Keratinocyte (primary cell): Measurements from ENCODE around the gene ECHS1. TPM values are rescaled to one million over a fixed set of nuclear protein-coding genes. Genes with fewer than 3 reads are reported as not detected.
"Not testable (repeated sequence)": the region's sequence is repeated elsewhere in the genome, so short reads cannot be mapped to it uniquely, and the experiment has no call there.

ENCODE experiments used
- DNase-seq: peaks from one replicate; pipeline ENCODE4 v3.0.0-alpha.2; 2011; ENCODE audit warnings: low read depth, missing footprints, low spot score
- FAIRE-seq: peaks from 2 replicates; lab custom pipeline; 2011; peaks lifted over from hg19 to GRCh38; lab: Jason Lieb, UNC
- H2AFZ ChIP-seq: 2 replicates; pipeline ENCODE4 v1.6.0; 2012; ENCODE audit warnings: low read length, control low read depth, inconsistent platforms; ENCODE audit not compliant: control insufficient read depth
- H3K27ac ChIP-seq: 2 replicates; pipeline ENCODE4 v1.5.1; 2011; ENCODE audit warnings: low read length; ENCODE audit not compliant: control insufficient read depth, insufficient read depth
- H3K27me3 ChIP-seq: 3 replicates; pipeline ENCODE4 v1.6.0; 2011; ENCODE audit warnings: low read length; ENCODE audit not compliant: control insufficient read depth, insufficient read depth; ENCODE audit errors: extremely low read depth
- H3K36me3 ChIP-seq, 2 experiments: 2 replicates in 1 of 2; 3 replicates in 1 of 2; pipeline ENCODE4 v1.5.1; 2011; ENCODE audit warnings: low read length in 2 of 2, mild to moderate bottlenecking in 1 of 2; ENCODE audit not compliant: control insufficient read depth in 2 of 2, insufficient read depth in 2 of 2; ENCODE audit errors: extremely low read depth in 1 of 2
- H3K4me1 ChIP-seq: 3 replicates; pipeline ENCODE4 v1.5.1; 2011; ENCODE audit warnings: low read length; ENCODE audit not compliant: control insufficient read depth, insufficient read depth; ENCODE audit errors: extremely low read depth
- H3K4me2 ChIP-seq: 3 replicates; pipeline ENCODE4 v1.6.0; 2011; ENCODE audit warnings: low read depth, low read length; ENCODE audit not compliant: control insufficient read depth, insufficient read depth; ENCODE audit errors: extremely low read depth
- H3K4me3 ChIP-seq, 3 experiments: fragments of 200-600 bp in 1 of 3; sonication (generic) in 1 of 3; 2 replicates in 2 of 3; 3 replicates in 1 of 3; pipeline ENCODE4 v1.5.1; 2011 to 2016; ENCODE audit warnings: low read length in 3 of 3, mild to moderate bottlenecking in 3 of 3, control low read depth in 2 of 3, inconsistent platforms in 1 of 3, low read depth in 1 of 3, mixed read lengths in 1 of 3, mixed run types in 1 of 3, moderate library complexity in 1 of 3; ENCODE audit not compliant: control insufficient read depth in 2 of 3, insufficient read depth in 2 of 3; ENCODE audit errors: extremely low read depth in 1 of 3
- H3K79me2 ChIP-seq: 2 replicates; pipeline ENCODE4 v1.6.0; 2012; ENCODE audit warnings: low read length; ENCODE audit not compliant: control insufficient read depth, insufficient read depth
- H3K9ac ChIP-seq: 3 replicates; pipeline ENCODE4 v1.6.0; 2011; ENCODE audit warnings: low read length; ENCODE audit not compliant: control insufficient read depth, insufficient read depth; ENCODE audit errors: extremely low read depth
- H3K9me1 ChIP-seq: 3 replicates; pipeline ENCODE4 v1.6.0; 2011; ENCODE audit warnings: low read length; ENCODE audit not compliant: control insufficient read depth, insufficient read depth; ENCODE audit errors: extremely low read depth
- H3K9me3 ChIP-seq: 2 replicates; pipeline ENCODE4 v1.5.1; 2012; ENCODE audit warnings: low read depth, low read length; ENCODE audit not compliant: control insufficient read depth
- H4K20me1 ChIP-seq: 3 replicates; pipeline ENCODE4 v1.6.0; 2011; ENCODE audit warnings: low read length; ENCODE audit not compliant: control insufficient read depth, insufficient read depth; ENCODE audit errors: extremely low read depth
- EZH2 ChIP-seq: IDR thresholded peaks from one replicate; pipeline ENCODE4 v1.6.1; 2012; ENCODE audit warnings: inconsistent platforms, mild to moderate bottlenecking, low read length, moderate library complexity
- dilution Hi-C: fragments of 300-500 bp; cut with MboI; formaldehyde crosslinking; loops from one replicate; pipeline ENCODE4 v1.7.0; 2020; ENCODE audit warnings: low sequenced_read_pairs; ENCODE audit not compliant: extremely low pct_ligation_motif_present
- polyA plus RNA-seq, 5 experiments: library from polyadenylated mRNA; depleted of rRNA in 3 of 5; stranded (reverse) in 3 of 5; stranded (forward) in 1 of 5; unstranded in 1 of 5; fragments of >200 nt; gene quantifications; 1 replicate in 1 of 5; 2 replicates in 3 of 5; 3 replicates in 1 of 5; pipeline versions ENCODE4 v1.2.1 to v1.2.3, GENCODE V29; 2011 to 2012; ENCODE audit warnings: missing spikeins in 2 of 5, low read depth in 1 of 5, low replicate concordance in 1 of 5
- TF ChIP-seq, protein P1 (sequence below), 3 experiments: IDR thresholded peaks in 1 of 3; conservative IDR thresholded peaks in 1 of 3; optimal IDR thresholded peaks in 1 of 3; 2 replicates in 2 of 3; 3 replicates in 1 of 3; pipeline versions ENCODE3 to v1.5.1; 2011; ENCODE audit warnings: low read length in 3 of 3, mild to moderate bottlenecking in 3 of 3, moderate library complexity in 2 of 3, control low read depth in 1 of 3, inconsistent platforms in 1 of 3; ENCODE audit not compliant: insufficient read depth in 2 of 3; ENCODE audit errors: extremely low read depth in 1 of 3

The ECHS1 gene
- polyA plus RNA-seq, 1 donor (not counting 4 experiments of a cell fraction or from before 2014, with no cell fraction given): 27.1 TPM

DNA sequence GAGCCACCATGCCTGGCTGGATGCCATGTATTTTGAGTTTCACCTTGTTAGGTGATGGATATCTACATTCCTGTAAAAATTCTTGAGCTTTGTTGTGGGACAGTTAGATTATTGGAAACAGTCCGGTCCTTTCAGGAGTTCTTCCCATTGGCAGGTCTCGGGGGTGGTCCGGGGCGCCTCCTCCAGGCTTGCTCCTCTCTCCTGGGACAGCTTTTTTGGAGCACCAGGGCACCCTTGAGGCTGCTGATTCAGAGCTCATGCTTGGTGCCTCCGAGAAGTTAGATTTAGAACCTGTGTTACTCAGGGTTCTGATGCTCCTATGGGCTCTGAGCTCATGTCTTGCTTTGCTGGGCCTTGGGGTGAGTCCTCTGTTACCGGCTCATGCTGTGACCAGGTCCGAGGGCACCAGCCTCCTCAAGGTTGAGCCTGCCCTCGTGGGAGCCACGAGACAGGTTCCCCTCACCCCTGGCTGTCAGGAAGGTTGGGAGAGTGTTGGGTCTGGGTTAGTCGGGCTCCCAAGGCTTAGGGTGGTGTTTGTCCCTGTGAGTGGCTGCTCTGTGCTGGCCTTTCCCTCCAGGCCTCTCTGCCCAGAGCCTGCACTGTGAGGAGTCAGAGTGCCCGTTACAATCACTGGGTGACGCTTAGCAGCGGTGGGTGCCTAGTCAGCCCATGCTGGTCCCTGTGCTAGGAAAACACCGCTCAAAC is 45.3 kb upstream of the ECHS1 start:
- H2AFZ ChIP-seq: no peak overlapping the region
- H3K4me3 ChIP-seq: no peak overlapping the region
- H3K27me3 ChIP-seq: peaks cover 10% of the 10 kb centered on the region
- no peak overlapping the region for H3K4me2 ChIP-seq
- DNase-seq (no peak), FAIRE-seq (no peak)
- peaks cover 2% of the 10 kb centered on the region for H3K9me1 ChIP-seq
- H3K36me3 ChIP-seq: peaks cover 14% of the 10 kb centered on the region in 2 experiments
- no peaks in the 10 kb centered on the region for H3K79me2 ChIP-seq
- H3K4me1 ChIP-seq: no peaks in the 10 kb centered on the region
- no peak for TF ChIP-seq EZH2
- TF ChIP-seq, protein P1, sequence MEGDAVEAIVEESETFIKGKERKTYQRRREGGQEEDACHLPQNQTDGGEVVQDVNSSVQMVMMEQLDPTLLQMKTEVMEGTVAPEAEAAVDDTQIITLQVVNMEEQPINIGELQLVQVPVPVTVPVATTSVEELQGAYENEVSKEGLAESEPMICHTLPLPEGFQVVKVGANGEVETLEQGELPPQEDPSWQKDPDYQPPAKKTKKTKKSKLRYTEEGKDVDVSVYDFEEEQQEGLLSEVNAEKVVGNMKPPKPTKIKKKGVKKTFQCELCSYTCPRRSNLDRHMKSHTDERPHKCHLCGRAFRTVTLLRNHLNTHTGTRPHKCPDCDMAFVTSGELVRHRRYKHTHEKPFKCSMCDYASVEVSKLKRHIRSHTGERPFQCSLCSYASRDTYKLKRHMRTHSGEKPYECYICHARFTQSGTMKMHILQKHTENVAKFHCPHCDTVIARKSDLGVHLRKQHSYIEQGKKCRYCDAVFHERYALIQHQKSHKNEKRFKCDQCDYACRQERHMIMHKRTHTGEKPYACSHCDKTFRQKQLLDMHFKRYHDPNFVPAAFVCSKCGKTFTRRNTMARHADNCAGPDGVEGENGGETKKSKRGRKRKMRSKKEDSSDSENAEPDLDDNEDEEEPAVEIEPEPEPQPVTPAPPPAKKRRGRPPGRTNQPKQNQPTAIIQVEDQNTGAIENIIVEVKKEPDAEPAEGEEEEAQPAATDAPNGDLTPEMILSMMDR (optimal IDR thresholded peaks at IDR 0.05 in 1 of 3, IDR thresholded peaks at IDR 0.05 in 1 of 3, conservative IDR thresholded peaks at IDR 0.05 in 1 of 3; ENCODE audit: extremely low read depth in 1 of 3, insufficient read depth in 2 of 3, low read length in 3 of 3): no peak
- H3K27ac ChIP-seq: no peak overlapping the region
- dilution Hi-C loops: no loop called here
- no peaks in the 10 kb centered on the region for H3K9me3 ChIP-seq
- H4K20me1 ChIP-seq: peaks cover 11% of the 10 kb centered on the region
- no peak overlapping the region for H3K9ac ChIP-seq

DNA sequence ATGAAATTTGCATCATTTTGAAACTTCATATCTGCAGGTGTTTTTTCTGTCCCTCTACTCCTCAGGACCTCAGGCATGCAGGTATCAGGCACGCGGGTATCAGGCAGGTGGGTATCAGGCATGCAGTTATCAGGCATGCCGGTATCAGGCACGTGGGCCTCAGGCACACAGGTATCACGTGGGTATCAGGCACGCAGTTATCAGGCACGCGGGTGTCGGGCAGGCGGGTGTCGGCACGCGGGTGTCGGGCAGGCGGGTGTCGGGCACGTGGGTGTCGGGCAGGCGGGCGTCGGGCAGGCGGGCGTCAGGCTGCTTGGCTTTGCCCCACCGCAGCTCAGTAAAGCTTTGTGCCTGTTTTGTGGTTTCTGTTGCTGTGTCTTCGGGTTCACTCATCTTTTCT is 42.6 kb upstream of the ECHS1 start:
- no peak overlapping the region for H3K4me3 ChIP-seq
- H3K36me3 ChIP-seq: peaks cover 12 to 18% of the 10 kb centered on the region in 2 experiments
- H3K9ac ChIP-seq: no peak overlapping the region
- no peaks in the 10 kb centered on the region for H3K9me3 ChIP-seq
- dilution Hi-C loops: no loop called here
- H3K9me1 ChIP-seq: no peaks in the 10 kb centered on the region
- TF ChIP-seq, protein P1 (optimal IDR thresholded peaks at IDR 0.05 in 1 of 3, IDR thresholded peaks at IDR 0.05 in 1 of 3, conservative IDR thresholded peaks at IDR 0.05 in 1 of 3; ENCODE audit: extremely low read depth in 1 of 3, insufficient read depth in 2 of 3, low read length in 3 of 3): no peak
- TF ChIP-seq EZH2: no peak
- FAIRE-seq: no peak
- H3K79me2 ChIP-seq: peaks cover 5% of the 10 kb centered on the region
- no peaks in the 10 kb centered on the region for H3K4me1 ChIP-seq
- no peak for DNase-seq
- no peak overlapping the region for H2AFZ ChIP-seq
- no peaks in the 10 kb centered on the region for H3K27me3 ChIP-seq
- no peaks in the 10 kb centered on the region for H4K20me1 ChIP-seq
- H3K27ac ChIP-seq: no peak overlapping the region
- H3K4me2 ChIP-seq: no peak overlapping the region

DNA sequence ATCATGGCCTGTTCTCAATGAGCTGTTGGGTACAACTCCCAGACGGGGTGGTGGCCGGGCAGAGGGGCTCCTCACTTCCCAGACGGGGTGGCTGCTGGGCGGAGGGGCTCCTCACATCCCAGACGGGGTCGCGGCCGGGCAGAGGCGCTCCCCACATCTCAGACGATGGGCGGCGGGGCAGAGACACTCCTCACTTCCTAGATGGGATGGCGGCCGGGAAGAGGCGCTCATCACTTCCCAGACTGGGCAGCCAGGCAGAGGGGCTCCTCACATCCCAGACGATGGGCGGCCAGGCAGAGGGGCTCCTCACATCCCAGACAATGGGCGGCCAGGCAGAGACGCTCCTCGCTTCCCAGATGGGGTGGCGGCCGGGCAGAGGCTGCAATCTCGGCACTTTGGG is 41.2 kb upstream of the ECHS1 start:
- Histone ChIP-seq H3K79me2 (peaks cover 16% of the 10 kb centered on the region), H3K36me3 (peaks cover 5 to 17% of the 10 kb centered on the region in 2 experiments)
- H3K27ac ChIP-seq, H3K9ac ChIP-seq, dilution Hi-C loops, H2AFZ ChIP-seq, H3K9me3 ChIP-seq, FAIRE-seq, H3K4me1 ChIP-seq, DNase-seq, H3K4me2 ChIP-seq, H3K4me3 ChIP-seq, H4K20me1 ChIP-seq, H3K9me1 ChIP-seq, H3K27me3 ChIP-seq: not testable (repeated sequence)
